ENCODE measurements around the gene LSAMP.

LSAMP gene

GRCh38 chr3:116388867-116389385 lies 56.4 kb downstream of the LSAMP start:
- no peak overlapping the region for H3K4me3 ChIP-seq (ENCODE audit: low read depth, low read length)
- TF ChIP-seq CTCF (IDR thresholded peaks at IDR 0.05; ENCODE audit: insufficient read depth, low read length, missing control alignments), result no peak
- DNase-seq (ENCODE audit: low read depth, low spot score), result no peak
- ChIA-PET POLR2A (no interaction called here), CTCF (no interaction called here)

- ChIA-PET CTCF (no interaction called here), POLR2A (no interaction called here)
- TF ChIP-seq CTCF (IDR thresholded peaks at IDR 0.05; ENCODE audit: insufficient read depth, low read length, missing control alignments), result no peak
- no peak overlapping the region for H3K4me3 ChIP-seq (ENCODE audit: low read depth, low read length)
- no peak for DNase-seq (ENCODE audit: low read depth, low spot score)
Observed at GRCh38 chr3:116386168-116386567, 59.1 kb downstream of the LSAMP start.

DNA sequence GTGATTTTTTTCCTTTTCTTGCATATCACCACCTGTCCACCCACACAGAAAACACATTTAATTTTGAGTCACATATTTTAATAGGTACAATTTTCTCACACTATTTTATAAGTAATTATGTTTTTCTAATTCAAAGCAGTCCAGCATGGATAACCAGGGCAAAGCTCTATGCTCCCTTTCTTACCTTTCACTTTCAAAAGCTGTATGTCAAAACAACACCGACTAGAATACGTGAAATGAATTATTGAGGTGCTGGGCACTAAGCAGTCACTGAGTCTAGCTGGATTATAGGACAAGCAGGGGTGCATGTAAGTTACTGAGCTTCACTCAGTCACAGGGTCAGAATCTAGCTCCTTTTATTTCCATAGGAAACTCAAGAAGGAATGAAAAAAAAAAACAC lies 60.6 kb downstream of the LSAMP start:
- no peak for DNase-seq (ENCODE audit: low read depth, low spot score)
- TF ChIP-seq CTCF (IDR thresholded peaks at IDR 0.05; ENCODE audit: insufficient read depth, low read length, missing control alignments), result no peak
- CTCF ChIA-PET, result no interaction called here
- H3K4me3 ChIP-seq (ENCODE audit: low read depth, low read length), result no peak overlapping the region
- POLR2A ChIA-PET, result no interaction called here

GRCh38 chr3:116378077-116378476 lies 67.2 kb downstream of the LSAMP start:
- POLR2A ChIA-PET, result no interaction called here
- no peak overlapping the region for H3K4me3 ChIP-seq (ENCODE audit: low read depth, low read length)

DNA sequence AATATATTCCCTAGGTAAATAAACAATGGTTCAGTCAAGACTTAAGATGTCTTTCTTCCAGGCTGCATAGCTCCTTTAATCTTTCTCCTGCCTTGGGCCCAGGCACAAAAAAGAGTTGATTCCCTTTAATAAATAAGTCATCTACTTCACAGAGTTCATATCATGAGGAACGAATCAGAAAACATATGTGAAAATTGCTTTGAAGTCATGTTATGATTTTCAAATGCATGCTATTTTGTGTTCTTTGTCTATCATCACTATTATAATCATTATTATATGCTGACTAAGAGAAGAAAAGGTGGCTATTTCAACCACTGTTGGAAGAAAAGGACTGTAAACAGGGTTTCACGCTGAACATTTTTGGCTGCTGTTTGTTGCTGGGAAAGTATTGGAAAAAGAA lies 70.4 kb downstream of the LSAMP start:
- CTCF ChIA-PET, result no interaction called here
- no peak for DNase-seq (ENCODE audit: low read depth, low spot score)
- no peak overlapping the region for H3K4me3 ChIP-seq (ENCODE audit: low read depth, low read length)
- TF ChIP-seq CTCF (IDR thresholded peaks at IDR 0.05; ENCODE audit: insufficient read depth, low read length, missing control alignments), result no peak
- POLR2A ChIA-PET, result no interaction called here

More at GRCh38 chr3:116378077-116378476, 67.2 kb downstream of the LSAMP start:
- TF ChIP-seq CTCF (IDR thresholded peaks at IDR 0.05; ENCODE audit: insufficient read depth, low read length, missing control alignments), result no peak
- CTCF ChIA-PET, result no interaction called here
- no peak for DNase-seq (ENCODE audit: low read depth, low spot score)

GRCh38 chr3:116367761-116368395 lies 77.4 kb downstream of the LSAMP start:
- POLR2A ChIA-PET, result no interaction called here
- CTCF ChIA-PET, result no interaction called here
- no peak for DNase-seq (ENCODE audit: low read depth, low spot score)
- TF ChIP-seq CTCF (IDR thresholded peaks at IDR 0.05; ENCODE audit: insufficient read depth, low read length, missing control alignments), result no peak
- no peak overlapping the region for H3K4me3 ChIP-seq (ENCODE audit: low read depth, low read length)
